GM19043 (cell line): ENCODE measurements around the gene IRF6.

Experiments used
- ATAC-seq: cut with Tn5 transposase; IDR thresholded peaks from one replicate; pipeline ENCODE4 v1.9.1; 2021; ENCODE audit warnings: low read depth; ENCODE audit not compliant: unreplicated experiment

The IRF6 gene

GRCh38 chr1:209737118-209737505 is 68.8 kb downstream of the IRF6 start:
- no peak for ATAC-seq

- ATAC-seq = no peak
These were observed 69.3 kb downstream of the IRF6 start for GRCh38 chr1:209736490-209737117.
